GM19035 (cell line): ENCODE measurements around the gene AARS1.
"Not testable (repeated sequence)": the region's sequence is repeated elsewhere in the genome, so short reads cannot be mapped to it uniquely, and the experiment has no call there.

Experiments
- ATAC-seq: cut with Tn5 transposase; IDR thresholded peaks from one replicate; pipeline ENCODE4 v1.9.1; 2021; ENCODE audit not compliant: unreplicated experiment

AARS1 gene

DNA sequence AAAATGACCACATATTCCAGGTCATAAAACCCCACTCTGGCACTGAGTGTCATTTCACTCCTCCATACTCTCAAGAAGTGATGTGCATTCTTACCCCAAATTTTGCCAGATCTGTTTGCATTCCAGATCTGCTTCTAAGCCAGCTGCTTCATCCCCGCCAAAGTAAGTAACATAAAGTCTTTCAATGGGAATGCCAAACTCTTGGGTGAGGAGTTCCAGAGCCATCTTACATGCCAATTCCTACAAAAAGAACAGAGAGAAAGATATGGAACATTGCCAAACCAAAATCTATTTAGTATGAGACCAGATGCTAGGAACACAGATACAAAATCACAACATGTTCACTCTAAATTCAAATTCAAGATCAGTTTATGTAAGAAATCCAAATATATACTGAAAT is 12.9 kb downstream of the AARS1 start:
- no peak for ATAC-seq

DNA sequence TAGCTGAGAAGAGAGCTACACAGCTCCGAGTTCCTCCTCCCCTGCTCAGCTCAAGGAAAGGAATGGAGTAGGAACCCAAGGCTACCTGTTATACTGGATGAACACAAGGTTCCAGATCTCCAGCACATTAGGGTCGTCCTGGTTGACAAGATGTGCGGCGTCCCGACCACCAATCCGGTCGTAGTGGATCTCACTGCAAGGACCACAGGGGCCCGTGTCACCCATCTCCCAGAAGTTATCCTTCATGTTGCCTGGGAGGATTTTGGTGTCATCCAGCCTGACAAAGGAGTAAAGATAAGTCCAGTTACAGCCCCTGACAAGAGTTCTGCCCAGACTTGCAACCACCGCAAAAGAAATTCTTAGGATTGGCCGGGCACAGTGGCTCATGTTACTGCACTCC is 17.6 kb downstream of the AARS1 start:
- ATAC-seq = no peak

DNA sequence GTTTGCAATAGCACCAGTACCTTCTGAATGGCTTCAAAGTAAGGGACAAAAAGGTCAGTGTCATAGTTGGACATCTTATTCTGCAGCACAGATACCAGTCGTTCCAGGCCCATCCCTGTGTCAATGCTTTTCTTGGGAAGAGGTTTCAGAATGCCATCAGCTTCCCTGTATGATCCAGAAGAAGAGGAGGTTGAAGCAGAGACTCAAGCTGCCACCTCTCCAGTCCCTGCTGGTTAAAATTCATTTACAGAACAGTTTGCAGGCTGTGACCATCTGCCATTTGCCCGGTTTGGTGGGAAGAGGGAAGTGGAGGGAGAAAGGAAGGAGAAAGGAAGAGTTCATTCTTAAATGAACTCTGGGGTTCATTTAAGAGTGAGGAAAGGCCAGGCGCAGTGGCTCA is 19.1 kb downstream of the AARS1 start:
- ATAC-seq = no peak

DNA sequence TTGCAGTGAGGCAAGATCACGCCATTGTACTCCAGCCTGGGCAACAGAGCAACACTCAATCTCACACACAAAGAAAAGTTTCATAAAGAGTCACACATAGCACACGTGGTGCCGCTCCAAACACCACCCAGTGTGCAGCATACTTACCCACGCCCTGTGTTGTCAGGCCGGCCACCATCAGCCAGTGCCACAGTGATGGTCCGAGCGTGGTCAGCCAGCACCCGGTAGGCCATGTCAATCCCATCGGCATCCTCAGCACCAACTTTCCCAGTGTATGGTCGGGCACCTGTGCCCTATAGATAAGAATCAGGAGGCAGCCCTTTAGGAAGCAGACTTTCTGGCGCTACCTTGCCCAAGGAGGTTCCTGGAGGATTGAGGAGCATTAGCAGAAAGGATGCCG is 19.8 kb downstream of the AARS1 start:
- ATAC-seq = no peak

DNA sequence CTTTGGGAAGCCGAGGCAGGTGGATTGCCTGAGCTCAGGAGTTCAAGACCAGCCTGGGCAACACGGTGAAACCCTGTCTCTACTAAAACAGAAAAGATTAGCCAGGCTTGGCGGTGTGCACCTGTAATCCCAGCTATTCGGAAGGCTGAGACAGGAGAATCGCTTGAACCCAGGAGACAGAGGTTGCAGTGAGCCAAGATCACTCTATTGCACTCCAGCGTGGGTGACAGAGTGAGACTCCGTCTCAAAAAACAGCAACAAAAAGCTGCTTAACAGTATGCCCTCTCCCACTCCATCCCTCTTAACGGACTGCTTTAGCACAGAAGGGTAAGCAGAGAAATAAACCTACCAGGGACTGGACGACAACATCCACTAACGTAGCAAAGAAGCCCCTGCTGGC is 21.4 kb downstream of the AARS1 start:
- ATAC-seq = not testable (repeated sequence)

DNA sequence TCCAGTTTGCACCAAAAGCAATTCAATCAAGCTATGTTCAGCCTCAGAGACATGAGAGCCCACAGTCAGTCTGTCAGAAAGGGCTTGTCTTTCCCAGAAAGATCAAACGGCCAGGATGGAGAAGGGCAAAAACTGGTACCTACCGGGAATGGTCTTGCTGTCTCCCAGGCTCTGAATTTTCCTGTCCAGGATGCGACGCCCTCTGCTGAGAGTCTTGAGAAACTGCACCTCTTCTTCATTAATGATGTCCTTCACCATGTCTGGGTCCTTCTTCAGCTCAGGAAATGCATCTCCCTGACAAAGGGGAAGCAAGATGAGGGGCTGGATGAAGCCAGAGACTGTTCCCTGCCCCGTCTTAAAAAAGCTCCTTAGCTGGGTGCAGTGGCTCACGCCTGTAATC is 21.8 kb downstream of the AARS1 start:
- no peak for ATAC-seq

DNA sequence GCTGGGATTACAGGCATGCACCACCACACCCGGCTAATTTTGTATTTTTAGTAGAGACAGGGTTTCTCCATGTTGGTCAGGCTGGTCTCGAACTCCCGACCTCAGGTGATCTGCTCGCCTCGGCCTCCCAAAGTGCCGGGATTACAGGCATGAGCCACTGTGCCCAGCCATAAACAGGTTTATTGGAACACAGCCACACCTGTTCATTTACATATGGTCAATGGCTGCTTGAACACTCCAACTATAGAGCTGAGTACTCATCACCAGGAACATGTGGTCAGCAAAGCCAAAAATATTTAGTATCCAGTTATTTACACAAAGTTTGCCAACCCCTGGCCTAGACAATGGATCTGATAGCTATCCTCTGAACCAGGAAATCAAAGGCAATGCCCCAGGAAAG is 29.4 kb downstream of the AARS1 start:
- not testable (repeated sequence) for ATAC-seq

DNA sequence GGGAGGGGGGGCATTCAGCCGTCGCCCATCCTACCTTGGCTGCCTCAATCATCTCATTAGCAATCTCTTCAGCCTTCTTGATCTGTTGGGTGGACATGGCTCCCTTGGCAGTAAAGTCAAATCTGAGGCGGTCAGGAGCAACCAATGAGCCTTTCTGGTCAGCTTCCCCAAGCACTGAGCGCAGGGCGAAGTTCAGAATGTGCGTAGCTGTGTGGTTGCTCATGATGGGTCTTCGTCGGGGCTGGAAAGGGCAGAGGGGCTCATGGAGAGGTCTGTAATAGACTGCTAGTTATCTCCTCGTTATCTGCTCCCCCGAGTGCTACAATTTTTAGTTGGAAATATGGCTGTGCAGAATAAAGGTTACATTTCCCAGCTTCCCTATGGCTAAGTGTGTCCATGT is 30.4 kb downstream of the AARS1 start:
- no peak for ATAC-seq

DNA sequence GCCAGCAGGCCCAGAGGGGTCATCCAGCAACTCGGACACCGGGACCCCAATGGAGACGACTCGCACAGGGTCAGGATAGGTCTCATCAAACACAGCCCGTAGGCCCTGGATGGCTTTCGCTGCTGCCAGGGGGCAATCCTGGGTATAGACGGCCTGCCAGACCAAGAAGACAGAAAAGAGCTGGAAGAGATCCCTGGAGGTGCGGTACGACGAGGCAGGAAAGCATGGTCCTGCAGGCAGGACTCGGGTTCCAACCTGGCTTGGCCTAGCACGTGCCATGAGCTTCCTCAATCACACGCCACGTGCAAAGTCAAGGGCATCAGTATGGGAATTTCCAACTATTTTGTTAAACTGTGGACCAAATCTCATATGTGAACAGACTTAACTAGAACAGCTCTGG is 31.2 kb downstream of the AARS1 start:
- ATAC-seq = no peak

DNA sequence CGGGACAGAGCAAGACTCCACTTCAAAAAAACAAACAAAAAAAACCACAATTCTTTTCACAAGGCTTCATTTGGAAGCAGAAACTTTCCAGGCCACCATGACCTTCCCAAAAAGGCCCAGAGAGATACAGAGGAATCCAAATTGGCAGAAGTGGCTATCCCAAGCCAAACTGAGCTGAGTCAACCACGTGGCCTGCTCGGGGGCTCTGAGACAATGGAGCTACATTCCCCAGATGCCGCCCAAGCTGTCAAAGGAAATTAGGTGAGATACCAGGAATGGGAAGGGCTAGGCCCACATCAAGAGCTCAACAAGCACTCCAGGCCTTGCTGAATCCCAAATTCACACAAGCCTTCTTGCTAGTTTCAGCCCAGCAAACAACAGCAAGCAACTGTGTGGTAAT is 31.9 kb downstream of the AARS1 start:
- ATAC-seq = no peak

DNA sequence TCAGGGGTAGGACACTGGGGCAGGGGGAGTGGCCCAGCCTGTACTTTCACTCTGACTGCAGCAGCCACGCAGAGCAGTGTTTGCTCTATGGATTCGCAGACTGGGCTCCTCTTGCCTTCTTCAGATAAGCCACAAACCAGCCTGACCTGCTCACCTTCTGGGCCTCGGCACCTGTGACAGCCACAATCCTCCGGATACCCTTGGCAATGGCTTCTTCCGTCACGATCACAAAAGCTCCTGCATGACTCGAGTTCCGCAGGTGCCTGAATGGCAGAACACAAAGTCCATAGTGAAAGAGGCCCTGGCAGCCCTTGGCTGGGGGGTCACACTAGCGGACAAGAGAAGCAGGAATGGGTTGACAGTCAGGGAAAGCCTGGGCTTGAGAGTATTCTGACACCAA is 33.7 kb downstream of the AARS1 start:
- no peak for ATAC-seq

DNA sequence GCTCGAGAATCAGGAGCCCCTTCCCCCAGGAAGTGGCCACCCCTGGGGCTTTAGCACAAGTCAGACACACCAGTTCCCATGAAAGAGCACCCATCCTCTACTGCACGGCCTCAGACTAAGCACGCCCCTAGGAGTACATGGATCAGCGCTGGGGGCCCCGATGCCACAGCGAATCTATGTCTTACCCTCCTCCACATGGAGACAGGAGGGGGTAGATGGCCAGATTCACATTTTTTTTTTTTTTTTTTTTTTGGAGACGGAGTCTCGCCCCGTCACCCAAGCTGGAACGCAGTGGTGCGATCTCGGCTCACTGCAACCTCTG is 34.4 kb downstream of the AARS1 start:
- ATAC-seq = no peak

DNA sequence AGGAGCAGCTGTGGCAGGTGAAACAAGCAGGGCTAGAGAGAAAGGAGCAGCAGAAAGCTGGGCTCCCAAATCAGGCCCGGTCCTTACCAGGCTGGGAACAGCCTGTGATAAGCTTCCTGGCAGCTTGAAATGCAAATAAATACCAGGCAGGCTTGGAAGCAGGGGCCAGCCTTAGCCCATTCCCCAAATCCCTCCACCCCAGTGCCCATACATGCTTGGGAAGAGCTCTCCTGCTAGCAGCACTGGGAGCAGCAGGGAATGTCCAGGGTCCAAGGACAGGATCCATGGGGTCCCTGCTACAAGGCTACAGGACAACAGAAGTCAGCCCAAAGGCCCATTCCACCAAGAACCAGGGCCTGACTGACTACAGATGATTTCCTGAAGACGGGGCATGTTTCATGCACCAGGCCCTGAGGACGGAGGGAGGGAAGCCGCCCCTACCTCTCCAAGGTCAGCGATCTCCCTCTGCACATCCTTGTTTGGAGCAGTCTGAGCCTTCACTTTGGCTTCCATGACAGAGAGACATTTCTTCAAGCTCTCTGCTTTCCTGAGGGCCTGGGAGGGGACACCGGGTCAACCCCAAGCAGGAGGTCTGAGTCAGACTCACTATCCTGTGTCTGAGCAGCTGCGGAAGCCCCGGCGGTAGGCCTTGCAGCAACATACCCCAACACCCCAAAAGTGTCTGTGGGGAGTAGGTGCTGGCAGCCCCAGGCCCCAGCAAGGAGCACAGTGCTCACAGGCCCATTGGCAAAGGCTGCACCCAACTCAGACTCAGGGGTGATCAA is 34.9 kb downstream of the AARS1 start:
- ATAC-seq = no peak

DNA sequence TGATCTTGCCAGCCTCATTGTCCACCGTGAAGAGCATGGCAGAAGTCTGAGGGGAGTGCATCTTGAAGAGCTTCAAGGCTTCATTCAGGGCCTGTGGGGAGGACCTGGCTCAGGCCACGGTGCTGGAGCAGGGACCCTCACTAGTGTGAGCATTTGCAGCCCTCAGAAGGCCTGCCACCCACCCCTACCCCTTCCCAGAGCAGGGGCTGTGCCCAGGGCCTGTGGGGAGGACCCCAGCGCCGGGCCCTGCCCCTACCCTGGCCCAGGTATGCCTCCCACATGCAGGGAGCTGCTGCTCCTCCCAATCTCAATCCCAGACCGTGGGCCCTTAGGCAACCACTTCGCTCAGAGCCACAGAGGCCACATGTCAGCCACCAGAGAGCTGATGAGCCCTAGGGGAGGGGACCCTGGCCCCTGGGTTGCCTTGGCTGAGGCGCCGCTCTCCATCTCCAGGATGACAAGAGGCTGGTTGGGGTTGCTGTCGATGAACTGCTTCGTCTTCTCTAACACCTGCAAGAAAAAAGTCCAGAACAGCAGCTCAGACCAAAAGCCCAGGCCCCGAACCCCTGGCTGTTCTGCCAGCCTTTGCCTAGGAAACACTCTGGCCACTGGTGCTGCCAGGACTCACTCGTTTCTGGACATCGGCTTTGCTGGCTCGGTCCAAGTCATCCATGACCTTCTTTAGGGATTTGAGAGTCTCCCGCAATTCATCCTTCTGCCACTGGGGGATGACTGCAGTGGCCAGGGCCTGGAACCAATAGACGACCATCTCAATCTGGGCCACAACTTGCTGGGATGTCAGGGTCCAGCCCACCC is 35.8 kb downstream of the AARS1 start:
- ATAC-seq = no peak

DNA sequence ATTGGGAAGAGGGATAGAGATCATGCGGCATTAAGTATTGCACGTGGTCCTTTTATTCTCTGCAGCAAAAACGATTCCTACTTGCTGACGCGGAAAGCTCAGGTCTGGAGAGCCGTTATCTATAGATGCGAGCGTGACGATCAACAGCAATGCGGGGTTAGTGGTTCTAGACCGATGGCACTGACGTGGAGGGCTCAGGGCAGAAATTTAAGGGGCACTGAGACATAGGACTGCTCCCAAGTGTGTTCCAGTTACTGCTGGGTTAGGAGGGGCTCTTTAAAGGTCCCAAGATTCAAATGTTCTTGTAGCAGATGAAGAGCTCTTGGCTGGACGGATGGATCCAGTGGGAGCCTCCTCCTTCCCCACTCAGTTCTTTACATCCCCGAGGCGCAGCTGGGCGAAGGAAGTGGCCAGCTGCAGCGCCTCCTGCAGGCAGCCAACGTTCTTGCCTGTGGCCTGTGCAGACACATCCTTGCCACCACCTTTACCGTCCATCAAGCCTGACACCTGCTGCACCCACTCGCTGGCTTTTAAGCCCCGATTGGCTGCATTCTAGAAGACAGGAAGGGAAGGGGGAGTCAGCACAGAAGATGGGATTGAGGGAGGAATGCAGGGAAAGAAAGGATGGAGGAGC is 36.8 kb downstream of the AARS1 start:
- no peak for ATAC-seq

DNA sequence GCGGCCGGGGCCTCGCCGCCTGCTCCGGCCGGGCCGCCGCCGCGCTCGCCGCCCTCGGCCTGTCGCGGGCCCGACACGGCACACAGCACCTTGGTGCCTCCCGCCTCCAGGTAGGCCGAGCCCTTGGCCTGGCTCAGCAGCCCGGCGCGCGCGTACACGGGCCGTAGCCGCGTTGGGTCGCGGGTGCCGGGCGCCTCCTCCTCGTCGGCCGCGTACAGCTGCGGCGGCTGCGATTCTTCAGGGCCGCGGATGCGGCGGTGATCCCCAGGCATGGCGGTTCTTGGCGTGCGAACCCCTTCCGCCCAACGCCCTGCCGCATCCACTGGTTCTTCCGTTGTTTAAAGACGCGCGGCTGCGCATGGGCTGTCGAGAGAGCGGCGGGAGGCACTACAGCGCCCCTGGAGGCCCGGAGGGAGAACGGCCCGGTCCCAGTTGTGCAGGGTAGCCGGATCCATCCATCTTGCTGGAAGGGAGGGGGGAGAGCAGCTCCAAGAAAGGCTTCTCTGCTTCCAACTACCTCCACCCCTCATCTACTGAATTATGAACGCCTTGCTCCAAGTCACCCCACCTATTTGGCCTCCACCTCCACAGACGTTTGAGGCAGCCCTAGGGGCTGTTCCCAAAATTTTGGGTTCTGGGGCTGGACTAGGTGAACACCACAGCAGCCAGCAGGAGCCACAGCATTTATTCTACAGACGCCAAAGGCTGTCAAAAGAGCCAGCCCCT is 37.5 kb downstream of the AARS1 start, which contains the start of gene EXOSC6:
Gene EXOSC6, minus strand, starts transcription at position 312 of the 726 bp plus-strand sequence. Its CDS starts 40 bp downstream, at position 272.
- peak; percentile 76 for ATAC-seq

DNA sequence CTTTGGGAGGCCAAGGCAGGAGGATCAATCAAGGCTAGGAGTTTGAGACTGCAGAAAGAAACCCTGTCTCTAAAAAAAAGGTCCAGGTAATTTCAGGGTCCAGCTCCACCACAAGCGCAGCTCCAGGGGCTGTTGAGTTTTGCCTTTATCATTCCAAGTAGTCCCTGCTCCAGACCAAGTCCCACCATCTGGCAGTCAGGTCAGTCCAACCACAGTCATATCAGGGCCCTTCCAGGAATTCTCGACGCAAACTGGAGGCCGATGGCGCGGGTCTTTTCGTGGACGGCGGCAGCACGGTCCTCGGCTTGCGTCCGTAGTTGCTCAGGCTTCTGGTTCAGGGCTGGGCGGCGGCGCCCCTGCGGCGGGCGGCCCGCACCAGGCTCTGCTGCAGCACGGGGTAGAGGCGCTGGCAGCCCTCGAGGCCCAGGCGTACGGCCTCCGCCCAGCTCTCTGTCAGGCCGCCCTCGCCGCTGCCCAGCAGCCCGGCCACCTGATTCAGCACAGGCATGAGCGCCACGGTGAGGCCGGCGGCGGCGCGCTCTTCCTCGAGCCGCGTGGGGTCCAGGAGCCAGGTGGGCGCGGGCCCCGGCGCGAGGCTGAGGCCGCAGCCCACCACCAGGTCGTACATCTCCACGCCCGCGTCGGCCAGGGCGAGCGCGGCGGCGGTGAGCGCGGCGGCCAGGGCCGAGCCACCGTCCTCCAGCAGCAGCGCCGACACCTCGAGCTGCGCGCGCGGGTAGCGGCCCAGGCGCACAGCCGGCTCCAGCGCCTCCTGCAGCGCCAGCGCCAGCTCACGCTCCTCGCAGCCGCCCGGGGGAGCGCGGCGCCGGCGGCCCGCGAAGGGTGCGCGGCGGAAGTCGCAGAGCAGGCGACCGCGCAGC is 38.3 kb downstream of the AARS1 start:
- ATAC-seq = peak; percentile 48

DNA sequence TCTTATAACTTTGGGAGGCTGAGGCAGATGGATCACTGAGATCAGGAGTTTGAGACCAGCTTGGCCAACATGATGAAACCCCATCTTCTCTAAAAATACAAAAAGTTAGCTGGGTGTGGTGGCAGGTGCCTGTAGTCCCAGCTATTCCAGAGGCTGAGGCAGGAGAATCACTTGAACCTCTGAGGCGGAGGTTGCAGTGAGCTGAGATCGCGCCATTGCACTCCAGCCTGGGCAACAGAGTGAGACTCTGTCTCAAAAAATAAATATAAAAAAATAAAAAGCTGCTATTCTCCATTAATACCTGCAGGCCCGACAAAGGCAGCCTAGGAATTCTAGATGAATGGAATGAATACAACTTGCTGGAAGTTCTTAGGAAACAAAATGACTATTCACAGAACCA is 39.6 kb downstream of the AARS1 start:
- not testable (repeated sequence) for ATAC-seq

DNA sequence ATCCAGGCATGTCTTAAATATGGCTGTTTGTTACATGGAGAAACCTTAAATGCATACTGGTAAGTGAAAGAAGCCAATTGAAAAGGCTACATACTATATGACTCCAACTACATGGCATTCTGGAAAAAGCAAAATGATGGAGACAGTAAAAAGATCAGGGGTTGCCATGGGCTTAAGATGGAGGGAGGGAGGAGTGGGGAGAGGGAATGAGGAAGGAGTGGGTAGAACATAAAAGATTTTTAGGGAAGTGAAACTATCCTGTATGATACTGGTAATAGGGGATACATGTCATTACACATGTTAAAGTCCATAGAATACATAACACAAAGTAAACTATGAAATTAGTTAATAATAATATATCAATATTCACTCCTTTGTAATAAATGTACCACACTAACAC is 50.5 kb downstream of the AARS1 start:
- not testable (repeated sequence) for ATAC-seq

DNA sequence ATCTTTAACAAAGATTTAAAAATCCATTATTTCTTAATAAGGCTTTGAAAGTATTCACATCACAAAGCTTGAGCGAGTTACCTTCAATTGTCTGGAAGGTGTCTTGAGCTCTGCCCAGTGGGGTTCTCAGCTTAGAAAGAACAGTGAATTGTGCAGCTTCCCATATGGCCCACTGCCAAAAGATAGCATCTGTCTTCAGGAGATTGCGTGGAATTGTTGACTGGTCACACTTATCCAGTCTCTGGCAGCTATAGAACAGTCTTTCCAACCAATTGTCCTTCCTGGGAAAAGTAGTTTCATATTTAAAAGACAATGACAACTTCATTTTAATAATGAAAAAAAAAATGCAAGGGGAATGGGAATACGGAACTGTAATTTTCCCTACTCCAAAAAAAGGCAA is 57.5 kb downstream of the AARS1 start:
- not testable (repeated sequence) for ATAC-seq
